Stimulated activated CD8-positive, alpha-beta memory T cell treated with anti-CD3 and anti-CD28 coated beads, Interleukin-12 subunit alpha, Interleukin-12 subunit beta, amount 100 ng/mL, for 24 hours (primary cell): Measurements from ENCODE around the gene SERPINI2.
"Not testable (repeated sequence)": the region's sequence is repeated elsewhere in the genome, so short reads cannot be mapped to it uniquely, and the experiment has no call there.

Experiments used
- DNase-seq: peaks from one replicate; pipeline ENCODE4 v3.0.0-alpha.2; 2020; ENCODE audit errors: extremely low read depth

The SERPINI2 gene

DNA sequence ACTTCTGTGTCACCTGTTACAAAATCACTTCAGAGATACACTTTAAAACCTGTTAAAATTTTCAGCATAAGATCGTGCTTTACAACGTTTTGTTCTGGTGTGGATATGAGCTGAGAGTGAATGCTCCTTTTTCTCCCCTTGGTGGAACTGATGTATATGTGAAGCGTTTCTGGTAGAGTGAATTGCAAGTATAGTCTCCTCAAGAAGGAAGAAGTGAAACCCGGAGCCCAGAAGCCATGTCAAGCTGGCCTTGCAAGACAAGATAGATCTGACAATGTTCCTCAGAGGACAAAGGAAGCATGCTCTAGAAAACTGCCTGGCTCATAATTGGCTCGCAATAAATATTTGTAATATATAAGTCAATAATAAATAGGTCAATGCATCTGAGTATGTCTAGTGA is 23.6 kb downstream of the SERPINI2 start:
- DNase-seq: no peak

DNA sequence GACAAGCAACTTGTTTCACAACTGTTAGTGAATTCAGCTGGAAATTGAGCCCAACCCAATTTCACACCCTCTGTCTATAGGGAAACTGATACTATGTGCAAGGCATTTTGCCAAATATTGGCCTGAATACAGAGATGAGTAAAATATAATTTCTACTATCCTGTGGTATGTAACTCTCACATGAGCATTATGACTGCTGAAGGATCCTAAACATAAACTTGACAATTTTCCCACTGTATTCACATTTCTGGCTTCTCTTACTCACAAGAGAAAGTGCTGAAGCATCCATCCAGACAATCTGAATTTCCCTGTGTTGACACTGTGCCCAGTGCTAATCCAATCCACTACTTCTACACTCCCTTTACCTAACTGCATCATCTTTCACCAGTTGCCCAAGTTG is 28.4 kb downstream of the SERPINI2 start:
- no peak for DNase-seq

DNA sequence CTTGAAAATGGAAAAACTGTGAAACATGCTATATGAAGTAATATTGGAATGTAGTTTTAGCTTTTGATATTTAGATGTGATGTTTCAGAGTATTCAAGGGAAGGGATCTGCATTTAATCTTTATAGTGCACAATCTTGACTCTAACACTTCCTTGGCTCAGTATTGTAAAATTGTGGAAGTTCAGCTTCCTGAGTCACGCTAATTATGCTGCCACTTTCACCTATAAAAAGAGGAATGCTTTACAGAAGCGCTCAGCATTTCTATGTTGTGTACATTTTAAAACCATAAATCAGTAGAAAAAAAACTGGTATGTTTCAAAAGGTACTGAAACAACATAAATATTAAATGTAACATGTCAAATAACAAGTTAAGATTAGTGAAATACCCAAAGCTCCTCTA is 32.6 kb downstream of the SERPINI2 start:
- no peak for DNase-seq

DNA sequence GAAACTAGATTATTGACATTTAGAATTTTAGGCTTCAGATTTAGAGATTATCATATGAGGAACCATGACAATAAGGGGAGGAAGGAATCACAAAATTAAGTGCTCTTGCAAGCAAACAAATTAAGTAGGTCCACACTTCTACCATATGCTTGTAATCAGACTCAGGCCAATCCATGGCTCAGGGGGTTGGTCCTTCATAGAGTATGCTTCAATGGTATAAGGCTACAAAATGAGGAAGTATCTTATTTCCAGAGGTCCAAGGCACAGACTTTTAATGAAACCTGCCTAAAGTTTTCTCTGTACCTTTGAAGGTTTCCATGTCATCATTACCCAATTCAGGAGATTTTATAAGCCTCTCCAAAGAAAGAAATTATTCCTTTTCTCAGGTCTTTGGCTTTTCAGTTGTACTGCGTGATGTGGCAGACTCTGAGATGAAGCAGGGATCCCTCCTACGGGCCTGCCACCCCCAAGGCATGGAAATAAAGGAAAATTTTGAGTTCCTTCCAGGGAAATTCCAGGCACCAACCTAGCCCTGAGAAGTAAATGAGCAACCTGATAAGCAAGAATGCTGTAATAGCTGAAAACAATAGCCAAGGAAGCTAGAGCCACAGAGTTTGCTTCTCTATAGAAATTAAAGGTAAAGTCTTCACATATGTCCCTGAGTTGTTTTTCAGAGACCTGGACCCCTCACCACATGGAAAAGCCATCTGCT is 36.3 kb downstream of the SERPINI2 start:
- DNase-seq: no peak

DNA sequence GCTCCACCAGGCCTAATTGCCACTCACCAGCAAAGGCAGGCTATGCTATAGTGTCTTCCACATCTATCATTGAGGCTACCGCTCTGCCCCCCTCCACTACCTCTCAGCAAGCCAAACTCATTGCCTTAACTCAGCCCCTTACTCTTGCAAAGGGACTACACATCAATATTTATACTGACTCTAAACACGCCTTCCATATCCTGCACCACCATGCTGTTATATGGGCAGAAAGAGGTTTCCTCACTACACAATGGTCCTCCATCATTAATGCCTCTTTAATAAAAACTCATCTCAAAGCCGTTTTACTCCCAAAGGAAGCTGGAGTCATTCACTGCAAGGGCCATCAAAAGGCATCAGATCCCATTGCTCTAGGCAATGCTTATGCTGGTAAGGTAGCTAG is 46.9 kb downstream of the SERPINI2 start:
- not testable (repeated sequence) for DNase-seq

DNA sequence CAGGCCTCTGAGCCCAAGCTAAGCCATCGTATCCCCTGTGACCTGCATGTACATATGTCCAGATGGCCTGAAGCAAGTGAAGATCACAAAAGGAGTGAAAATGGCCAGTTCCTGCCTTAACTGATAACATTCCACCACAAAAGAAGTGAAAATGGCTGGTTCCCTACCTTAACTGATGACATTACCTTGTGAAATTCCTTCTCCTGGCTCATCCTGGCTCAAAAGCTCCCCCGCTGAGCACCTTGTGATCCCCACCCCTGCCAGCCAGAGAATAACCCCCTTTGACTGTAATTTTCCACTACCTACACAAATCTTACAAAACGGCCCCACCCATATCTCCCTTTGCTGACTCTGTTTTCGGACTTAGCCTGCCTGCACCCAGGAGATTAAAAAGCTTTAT is 51.4 kb downstream of the SERPINI2 start:
- DNase-seq: not testable (repeated sequence)

DNA sequence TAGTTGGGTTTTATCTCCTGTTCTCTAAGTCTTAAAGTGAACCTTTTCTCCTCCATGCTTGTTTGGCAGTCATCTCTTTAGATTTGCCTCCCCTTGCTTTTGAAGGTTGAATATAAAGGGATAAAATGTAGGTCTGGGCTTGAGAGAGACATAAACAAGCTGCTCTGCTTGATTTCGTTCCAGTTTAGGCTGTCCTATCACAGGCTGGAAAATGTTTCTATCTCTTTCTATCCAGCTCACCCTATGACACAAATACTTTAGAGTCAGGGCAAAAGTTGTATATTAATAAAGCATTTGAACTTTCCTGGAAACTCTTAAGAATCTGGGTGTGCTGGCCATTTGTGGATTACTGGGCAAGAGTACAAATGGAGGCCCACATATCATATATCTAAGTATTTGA is 64.2 kb downstream of the SERPINI2 start:
- no peak for DNase-seq

DNA sequence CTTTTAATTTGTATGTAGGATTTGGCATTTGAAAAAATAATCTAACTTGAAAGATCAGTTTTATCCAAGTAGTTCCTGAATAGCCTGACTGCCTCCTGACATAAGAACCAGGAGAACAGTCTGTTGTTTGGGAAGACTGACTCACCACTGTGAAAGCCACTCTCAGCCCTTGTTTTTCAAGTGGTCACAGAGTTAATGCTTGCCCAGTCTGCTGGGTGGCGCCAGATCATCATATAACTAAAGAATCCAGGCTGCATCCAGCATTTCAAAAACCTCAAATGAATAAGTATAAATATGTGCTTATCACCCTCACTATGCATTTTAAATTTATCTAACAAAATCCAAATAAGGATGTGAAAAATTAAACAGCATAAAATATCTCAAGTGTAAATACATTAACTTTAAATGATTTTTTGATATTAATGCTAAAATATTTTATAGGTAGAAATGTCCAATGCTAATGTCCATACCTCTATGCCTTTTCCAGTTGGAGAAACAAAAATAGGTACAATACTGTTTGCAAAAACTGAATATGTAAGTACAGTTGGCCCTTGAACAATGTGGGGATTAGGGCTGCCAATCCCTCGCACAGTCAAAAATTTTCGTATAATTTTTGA is 66.9 kb downstream of the SERPINI2 start:
- no peak for DNase-seq

DNA sequence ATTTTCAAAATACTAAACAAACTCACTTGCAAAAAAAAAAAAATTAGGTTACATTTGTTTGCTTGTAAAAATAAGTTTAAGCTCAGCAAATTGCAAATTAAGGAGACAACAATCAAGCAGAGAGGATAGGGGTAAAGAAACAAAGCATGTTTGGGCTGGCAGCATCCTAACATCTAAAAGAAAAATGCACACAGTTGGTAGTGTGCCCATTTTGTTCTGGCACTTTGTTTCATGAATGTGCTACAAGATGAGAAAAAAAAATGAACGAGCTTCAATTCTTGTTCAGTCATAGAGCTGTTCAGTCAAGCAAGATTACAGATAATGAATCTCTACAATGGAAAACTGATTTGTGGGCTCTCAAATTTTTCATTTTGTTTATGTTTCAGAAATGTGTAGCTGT is 76.0 kb downstream of the SERPINI2 start:
- no peak for DNase-seq

DNA sequence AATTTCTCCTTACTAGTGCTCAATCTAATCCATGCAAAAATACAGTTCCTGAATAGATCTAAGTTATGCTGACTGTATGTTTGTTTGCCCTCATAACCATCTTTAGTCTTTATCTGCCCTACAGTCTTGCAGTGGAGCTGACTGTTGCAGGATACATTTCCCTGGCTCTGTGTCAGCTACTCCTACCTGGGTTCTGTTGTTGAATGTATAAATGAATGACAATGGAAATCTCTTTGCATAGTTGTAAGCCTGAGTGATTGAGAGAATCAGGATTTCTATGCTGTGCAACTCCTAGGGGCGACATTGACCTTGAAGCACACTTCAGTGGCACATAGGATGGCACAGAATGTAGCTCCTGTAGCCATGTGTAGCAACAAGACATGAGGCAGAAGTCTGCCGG is 77.8 kb downstream of the SERPINI2 start:
- no peak for DNase-seq

DNA sequence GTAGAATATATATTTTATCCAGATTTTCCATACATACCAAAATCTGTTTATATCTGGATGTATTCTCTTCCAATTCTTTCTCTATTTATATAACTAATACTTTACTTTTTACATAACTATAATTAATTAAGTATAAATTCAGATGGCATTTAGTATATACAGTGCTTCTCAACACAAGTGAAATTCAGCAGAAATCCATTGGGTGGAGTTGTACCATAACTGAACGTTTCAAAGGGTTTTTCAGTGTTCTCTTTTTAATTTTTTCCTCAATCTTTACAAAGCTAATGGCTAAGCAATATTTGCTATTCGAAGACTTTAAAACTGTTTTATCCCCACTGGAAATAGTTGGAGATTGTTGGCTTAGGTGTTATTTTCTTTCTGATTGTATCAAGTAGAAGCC is 79.8 kb downstream of the SERPINI2 start:
- DNase-seq: no peak
